Stimulated activated CD4-positive, alpha-beta T cell treated with anti-CD3 and anti-CD28 coated beads, Interleukin-12 subunit alpha, Interleukin-12 subunit beta, amount 100 ng/mL, for 24 hours (primary cell): Measurements from ENCODE around the gene RNASE12.
"Not testable (repeated sequence)": the region's sequence is repeated elsewhere in the genome, so short reads cannot be mapped to it uniquely, and the experiment has no call there.

ENCODE experiments used
- DNase-seq, 2 experiments: peaks; one replicate each; pipeline ENCODE4 v3.0.0-alpha.2; 2020; ENCODE audit warnings: low read depth in 2 of 2

RNASE12 gene

GRCh38 chr14:20580242-20580641 is 10.9 kb downstream of the RNASE12 start:
- DNase-seq = no peak

- DNase-seq = no peak
Measured at GRCh38 chr14:20578784-20579502, 12.2 kb downstream of the RNASE12 start.

GRCh38 chr14:20578325-20578724 is 12.9 kb downstream of the RNASE12 start:
- DNase-seq = no peak

GRCh38 chr14:20572382-20572990 is 18.7 kb downstream of the RNASE12 start:
- not testable (repeated sequence) for DNase-seq

- DNase-seq = not testable (repeated sequence)
Measured at GRCh38 chr14:20570720-20571119, 20.5 kb downstream of the RNASE12 start.

GRCh38 chr14:20569865-20570264 is 21.3 kb downstream of the RNASE12 start:
- DNase-seq = not testable (repeated sequence)

GRCh38 chr14:20569066-20569465 is 22.1 kb downstream of the RNASE12 start:
- DNase-seq = no peak

- no peak for DNase-seq
Measured at GRCh38 chr14:20568393-20568792, 22.8 kb downstream of the RNASE12 start.

- not testable (repeated sequence) for DNase-seq
Measured at GRCh38 chr14:20567199-20567598, 24.0 kb downstream of the RNASE12 start.

- no peak for DNase-seq
Measured at GRCh38 chr14:20564501-20564997, 26.6 kb downstream of the RNASE12 start.

- no peak for DNase-seq
Measured at GRCh38 chr14:20563971-20564370, 27.2 kb downstream of the RNASE12 start.

- DNase-seq = no peak
Measured at GRCh38 chr14:20560961-20561360, 30.2 kb downstream of the RNASE12 start, which contains the start of gene RNASE9. TSS of gene RNASE9 (minus strand) at chr14:20561047.

- DNase-seq = no peak
Measured at GRCh38 chr14:20559461-20559904, 31.7 kb downstream of the RNASE12 start.

- DNase-seq = no peak
Measured at GRCh38 chr14:20557212-20557542, 34.0 kb downstream of the RNASE12 start.

- DNase-seq = no peak
Measured at GRCh38 chr14:20556500-20557211, 34.5 kb downstream of the RNASE12 start.

- DNase-seq = no peak
Measured at GRCh38 chr14:20555845-20556244, 35.3 kb downstream of the RNASE12 start.

- no peak for DNase-seq
Measured at GRCh38 chr14:20553024-20553423, 38.2 kb downstream of the RNASE12 start.

GRCh38 chr14:20551606-20552005 is 39.6 kb downstream of the RNASE12 start:
- DNase-seq = no peak

GRCh38 chr14:20550926-20551325 is 40.2 kb downstream of the RNASE12 start:
- DNase-seq = no peak

GRCh38 chr14:20548414-20549158 is 42.6 kb downstream of the RNASE12 start:
- no peak for DNase-seq

- DNase-seq = no peak
Measured at GRCh38 chr14:20546877-20547276, 44.3 kb downstream of the RNASE12 start.
